Liver (tissue), 9 donors: ENCODE results near the gene PLS3. TPM values are rescaled to one million over a fixed set of nuclear protein-coding genes. Genes with fewer than 3 reads are reported as not detected.

ENCODE experiments used
- DNase-seq: peaks from one replicate; pipeline ENCODE4 v3.0.0-alpha.2; 2017; ENCODE audit warnings: low spot score
- H3K27ac ChIP-seq, 2 donors: one replicate each; pipeline ENCODE4 v1.7.0; 2013; ENCODE audit warnings: inconsistent platforms in 2 of 2, low read length in 2 of 2, control low read depth in 1 of 2, low read depth in 1 of 2, mild to moderate bottlenecking in 1 of 2
- H3K27me3 ChIP-seq, 4 donors: one replicate each; pipeline versions ENCODE4 v1.6.1 to v1.7.0; 2013; ENCODE audit warnings: low read length in 3 of 4, inconsistent platforms in 1 of 4, mild to moderate bottlenecking in 1 of 4, moderate library complexity in 1 of 4; ENCODE audit not compliant: control insufficient read depth in 4 of 4, insufficient read depth in 4 of 4
- H3K36me3 ChIP-seq, 4 donors: one replicate each; pipeline versions ENCODE4 v1.6.1 to v1.7.0; 2013; ENCODE audit warnings: low read length in 3 of 4, mild to moderate bottlenecking in 3 of 4, low read depth in 1 of 4, moderate library complexity in 1 of 4; ENCODE audit not compliant: control insufficient read depth in 4 of 4, insufficient read depth in 3 of 4
- H3K4me1 ChIP-seq, 4 donors: one replicate each; pipeline versions ENCODE4 v1.6.1 to v1.7.0; 2013; ENCODE audit warnings: low read length in 3 of 4, mild to moderate bottlenecking in 3 of 4, moderate library complexity in 1 of 4; ENCODE audit not compliant: control insufficient read depth in 4 of 4, insufficient read depth in 4 of 4
- H3K4me3 ChIP-seq, 3 donors: one replicate each; pipeline versions ENCODE4 v1.6.1 to v1.7.0; 2013; ENCODE audit warnings: low read length in 3 of 3, control low read depth in 1 of 3, low read depth in 1 of 3, mild to moderate bottlenecking in 1 of 3
- H3K9ac ChIP-seq, 2 donors: one replicate each; pipeline ENCODE4 v1.7.0; 2013; ENCODE audit warnings: low read length in 2 of 2, mild to moderate bottlenecking in 2 of 2, moderate library complexity in 2 of 2, control low read depth in 1 of 2, low read depth in 1 of 2
- H3K9me3 ChIP-seq, 4 donors: one replicate each; pipeline versions ENCODE4 v1.6.1 to v1.7.0; 2013; ENCODE audit warnings: low read length in 3 of 4; ENCODE audit not compliant: control insufficient read depth in 4 of 4
- CTCF ChIP-seq: fragments of 150-350 bp; IDR thresholded peaks from 2 replicates; pipeline ENCODE4 v1.5.1; 2017; ENCODE audit warnings: improper control_type of control experiment, low read depth, low read length; ENCODE audit not compliant: missing input control
- EGR1 ChIP-seq, 2 donors: IDR thresholded peaks; 2 replicates each; pipeline ENCODE4 v1.6.1; 2016 to 2018; ENCODE audit warnings: antibody characterized with exemption in 2 of 2, low read depth in 2 of 2
- FOXA1 ChIP-seq: IDR thresholded peaks from 2 replicates; pipeline ENCODE4 v1.6.1; 2016; ENCODE audit warnings: antibody characterized with exemption
- FOXA2 ChIP-seq: IDR thresholded peaks from 2 replicates; pipeline ENCODE4 v1.6.1; 2016; ENCODE audit warnings: antibody characterized with exemption
- GABPA ChIP-seq, 2 donors: IDR thresholded peaks in 1 of 2; conservative IDR thresholded peaks in 1 of 2; 2 replicates each; pipeline ENCODE4 v1.6.1; 2016; ENCODE audit warnings: antibody characterized with exemption in 2 of 2, mild to moderate bottlenecking in 1 of 2, moderate library complexity in 1 of 2
- HNF4A ChIP-seq, 2 donors: conservative IDR thresholded peaks; 2 replicates each; pipeline ENCODE4 v1.6.1; 2016; ENCODE audit warnings: antibody characterized with exemption in 2 of 2, mild to moderate bottlenecking in 2 of 2
- HNF4G ChIP-seq: IDR thresholded peaks from 2 replicates; pipeline ENCODE4 v1.6.1; 2016; ENCODE audit warnings: antibody characterized with exemption
- JUND ChIP-seq, 2 donors: IDR thresholded peaks; 2 replicates each; pipeline ENCODE4 v1.6.1; 2016; ENCODE audit warnings: antibody characterized with exemption in 2 of 2
- NR2F2 ChIP-seq: IDR thresholded peaks from 2 replicates; pipeline ENCODE4 v1.6.1; 2016; ENCODE audit warnings: antibody characterized with exemption
- RAD21 ChIP-seq, 2 donors: IDR thresholded peaks; 2 replicates each; pipeline ENCODE4 v1.6.1; 2016; ENCODE audit warnings: antibody characterized with exemption in 2 of 2, mild to moderate bottlenecking in 2 of 2
- RXRA ChIP-seq, 2 donors: IDR thresholded peaks; 2 replicates each; pipeline ENCODE4 v1.6.1; 2017 to 2018; ENCODE audit warnings: antibody characterized with exemption in 2 of 2, mild to moderate bottlenecking in 1 of 2
- SP1 ChIP-seq: IDR thresholded peaks from 2 replicates; pipeline ENCODE4 v1.6.1; 2018; ENCODE audit warnings: antibody characterized with exemption, mild to moderate bottlenecking
- TAF1 ChIP-seq: conservative IDR thresholded peaks from 2 replicates; pipeline ENCODE4 v1.6.1; 2016; ENCODE audit warnings: antibody characterized with exemption, mild to moderate bottlenecking
- YY1 ChIP-seq: IDR thresholded peaks from 2 replicates; pipeline ENCODE4 v1.6.1; 2016; ENCODE audit warnings: antibody characterized with exemption, mild to moderate bottlenecking
- WGBS: extraction: QIAGEN DNeasy Blood & Tissue Kit; methylation state at CpG from one replicate; pipeline ENCODE4 v1.1.7; 2013; 5-methylcytosine and 5-hydroxymethylcytosine counted together
- polyA plus RNA-seq, 2 donors: library from polyadenylated mRNA; stranded (reverse) in 1 of 2; unstranded in 1 of 2; fragments of 200-250 nt in 1 of 2; fragments of >200 nt in 1 of 2; fragmentation: Nextera tagmentation in 1 of 2; extraction: Ambion mirVana in 1 of 2; gene quantifications; one replicate each; pipeline versions ENCODE4 v1.2.1 to v1.2.3, GENCODE V29; 2013 to 2015
- total RNA-seq, 2 donors: library from RNA; depleted of rRNA; stranded (reverse); fragments of >200 nt; gene quantifications; one replicate each; pipeline ENCODE4 v1.2.3, GENCODE V29; 2014
- TF ChIP-seq, protein P1 (sequence below): IDR thresholded peaks from 2 replicates; pipeline ENCODE4 v1.6.1; 2016; ENCODE audit warnings: antibody characterized with exemption
- TF ChIP-seq, protein P2 (sequence below): IDR thresholded peaks from 2 replicates; pipeline ENCODE4 v1.6.1; 2016; ENCODE audit warnings: antibody characterized with exemption
- TF ChIP-seq, protein P3 (sequence below): IDR thresholded peaks from 2 replicates; pipeline ENCODE4 v1.6.1; 2016; ENCODE audit warnings: antibody characterized with exemption, mild to moderate bottlenecking
- TF ChIP-seq, protein P4 (sequence below): IDR thresholded peaks from 2 replicates; pipeline ENCODE4 v1.6.1; 2016; ENCODE audit warnings: antibody characterized with exemption
- donor health status: healthy.
- donor health status: healthy.
- donor health status: healthy.
- donor health status: healthy.
- donor health status: healthy.

PLS3 gene
- total and polyA plus RNA-seq, 4 donors, result 56.3 to 119 (median 71.6) TPM

DNA sequence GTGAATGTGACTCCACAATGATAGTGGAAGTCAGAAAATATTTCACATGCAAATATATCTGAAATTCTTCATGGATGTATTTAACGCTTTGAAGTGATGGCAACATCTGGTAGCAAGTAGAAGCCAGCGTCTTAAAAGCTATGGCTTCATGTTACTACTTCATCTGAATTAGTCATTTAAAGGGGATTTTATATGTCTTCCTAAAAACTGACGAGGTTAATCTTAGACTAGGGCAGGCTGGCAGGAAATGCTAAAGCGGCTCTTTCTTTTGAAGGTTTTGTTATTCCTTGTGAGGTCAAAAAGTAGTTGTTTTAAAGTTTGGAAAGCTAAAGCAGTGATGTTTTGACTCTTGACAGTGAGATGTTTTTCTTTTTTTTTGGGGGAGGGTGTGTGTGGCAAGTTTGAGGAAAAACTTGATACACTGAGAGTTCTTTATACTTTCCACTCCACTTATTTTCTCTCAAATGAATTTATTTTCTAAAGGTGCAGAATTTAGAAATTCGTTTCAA lies 22.6 kb downstream of the PLS3 start (continued):
- TF ChIP-seq HNF4G (no peak), HNF4A (conservative IDR thresholded peaks at IDR 0.05) (no peak), GABPA (IDR thresholded peaks at IDR 0.05 in 1 of 2, conservative IDR thresholded peaks at IDR 0.05 in 1 of 2) (no peak), TAF1 (no peak), JUND (IDR thresholded peaks at IDR 0.05) (no peak), FOXA2 (no peak), NR2F2 (no peak)
- TF ChIP-seq, protein P1, sequence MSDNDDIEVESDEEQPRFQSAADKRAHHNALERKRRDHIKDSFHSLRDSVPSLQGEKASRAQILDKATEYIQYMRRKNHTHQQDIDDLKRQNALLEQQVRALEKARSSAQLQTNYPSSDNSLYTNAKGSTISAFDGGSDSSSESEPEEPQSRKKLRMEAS, result no peak

GRCh38 chrX:115584696-115585095 lies 23.7 kb downstream of the PLS3 start:
- TF ChIP-seq, protein P2, sequence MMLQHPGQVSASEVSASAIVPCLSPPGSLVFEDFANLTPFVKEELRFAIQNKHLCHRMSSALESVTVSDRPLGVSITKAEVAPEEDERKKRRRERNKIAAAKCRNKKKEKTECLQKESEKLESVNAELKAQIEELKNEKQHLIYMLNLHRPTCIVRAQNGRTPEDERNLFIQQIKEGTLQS, result no peak
- TF ChIP-seq, protein P1, result no peak
- no peak for DNase-seq
- H3K4me3 ChIP-seq, result no peak overlapping the region
- peaks cover 0 to 36% (median 25%) of the 10 kb centered on the region in 4 donors for H3K4me1 ChIP-seq
- peak overlapping the region in 1 of 2 donors; percentile 31 for H3K27ac ChIP-seq
- H3K36me3 ChIP-seq, result no peaks in the 10 kb centered on the region
- no peak overlapping the region for H3K9ac ChIP-seq
- no peaks in the 10 kb centered on the region for H3K27me3 ChIP-seq
- H3K9me3 ChIP-seq, result no peaks in the 10 kb centered on the region
- 75% methylated on average over 2 of the region's 2 CpGs for whole genome bisulfite sequencing

DNA sequence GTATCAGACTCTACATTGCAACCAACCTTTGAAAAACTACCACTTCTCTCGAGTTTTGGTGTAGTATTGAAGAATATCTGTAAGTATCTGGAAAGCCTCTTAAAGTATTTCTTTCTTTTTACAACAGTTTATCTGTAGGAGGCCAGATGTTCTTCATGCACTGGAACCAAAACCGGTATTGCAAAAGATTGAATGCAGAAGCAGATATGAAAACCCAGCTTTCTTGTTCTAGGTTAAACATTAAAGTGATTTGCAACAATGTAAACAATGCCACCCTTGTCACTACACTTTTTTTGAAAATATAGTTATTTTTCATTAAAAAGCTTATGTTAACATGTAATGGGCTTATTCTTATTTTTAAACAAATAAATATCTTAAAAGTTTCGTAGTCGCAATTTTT lies 27.2 kb downstream of the PLS3 start:
- WGBS, result 24% methylated on average over 4 of the region's 4 CpGs
- no peak for DNase-seq
- H3K36me3 ChIP-seq, result no peaks in the 10 kb centered on the region
- no peak overlapping the region for H3K4me3 ChIP-seq
- TF ChIP-seq JUND (IDR thresholded peaks at IDR 0.05), result no peak
- TF ChIP-seq YY1, result no peak
- no peak for TF ChIP-seq NR2F2
- TF ChIP-seq RAD21 (IDR thresholded peaks at IDR 0.05), result no peak
- TF ChIP-seq HNF4A (conservative IDR thresholded peaks at IDR 0.05), result no peak
- TF ChIP-seq SP1, result no peak
- no peak for TF ChIP-seq FOXA2
- TF ChIP-seq CTCF, result no peak
- TF ChIP-seq GABPA (IDR thresholded peaks at IDR 0.05 in 1 of 2, conservative IDR thresholded peaks at IDR 0.05 in 1 of 2), result no peak
- TF ChIP-seq HNF4G, result no peak
- TF ChIP-seq RXRA (IDR thresholded peaks at IDR 0.05), result no peak
- no peak for TF ChIP-seq EGR1 (IDR thresholded peaks at IDR 0.05; ENCODE audit: low read depth in 2 of 2)
- no peak for TF ChIP-seq FOXA1
- no peak for TF ChIP-seq TAF1
- TF ChIP-seq, protein P3, sequence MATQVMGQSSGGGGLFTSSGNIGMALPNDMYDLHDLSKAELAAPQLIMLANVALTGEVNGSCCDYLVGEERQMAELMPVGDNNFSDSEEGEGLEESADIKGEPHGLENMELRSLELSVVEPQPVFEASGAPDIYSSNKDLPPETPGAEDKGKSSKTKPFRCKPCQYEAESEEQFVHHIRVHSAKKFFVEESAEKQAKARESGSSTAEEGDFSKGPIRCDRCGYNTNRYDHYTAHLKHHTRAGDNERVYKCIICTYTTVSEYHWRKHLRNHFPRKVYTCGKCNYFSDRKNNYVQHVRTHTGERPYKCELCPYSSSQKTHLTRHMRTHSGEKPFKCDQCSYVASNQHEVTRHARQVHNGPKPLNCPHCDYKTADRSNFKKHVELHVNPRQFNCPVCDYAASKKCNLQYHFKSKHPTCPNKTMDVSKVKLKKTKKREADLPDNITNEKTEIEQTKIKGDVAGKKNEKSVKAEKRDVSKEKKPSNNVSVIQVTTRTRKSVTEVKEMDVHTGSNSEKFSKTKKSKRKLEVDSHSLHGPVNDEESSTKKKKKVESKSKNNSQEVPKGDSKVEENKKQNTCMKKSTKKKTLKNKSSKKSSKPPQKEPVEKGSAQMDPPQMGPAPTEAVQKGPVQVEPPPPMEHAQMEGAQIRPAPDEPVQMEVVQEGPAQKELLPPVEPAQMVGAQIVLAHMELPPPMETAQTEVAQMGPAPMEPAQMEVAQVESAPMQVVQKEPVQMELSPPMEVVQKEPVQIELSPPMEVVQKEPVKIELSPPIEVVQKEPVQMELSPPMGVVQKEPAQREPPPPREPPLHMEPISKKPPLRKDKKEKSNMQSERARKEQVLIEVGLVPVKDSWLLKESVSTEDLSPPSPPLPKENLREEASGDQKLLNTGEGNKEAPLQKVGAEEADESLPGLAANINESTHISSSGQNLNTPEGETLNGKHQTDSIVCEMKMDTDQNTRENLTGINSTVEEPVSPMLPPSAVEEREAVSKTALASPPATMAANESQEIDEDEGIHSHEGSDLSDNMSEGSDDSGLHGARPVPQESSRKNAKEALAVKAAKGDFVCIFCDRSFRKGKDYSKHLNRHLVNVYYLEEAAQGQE, result no peak
- TF ChIP-seq, protein P1, result no peak
- TF ChIP-seq, protein P2, result no peak
- TF ChIP-seq, protein P4, sequence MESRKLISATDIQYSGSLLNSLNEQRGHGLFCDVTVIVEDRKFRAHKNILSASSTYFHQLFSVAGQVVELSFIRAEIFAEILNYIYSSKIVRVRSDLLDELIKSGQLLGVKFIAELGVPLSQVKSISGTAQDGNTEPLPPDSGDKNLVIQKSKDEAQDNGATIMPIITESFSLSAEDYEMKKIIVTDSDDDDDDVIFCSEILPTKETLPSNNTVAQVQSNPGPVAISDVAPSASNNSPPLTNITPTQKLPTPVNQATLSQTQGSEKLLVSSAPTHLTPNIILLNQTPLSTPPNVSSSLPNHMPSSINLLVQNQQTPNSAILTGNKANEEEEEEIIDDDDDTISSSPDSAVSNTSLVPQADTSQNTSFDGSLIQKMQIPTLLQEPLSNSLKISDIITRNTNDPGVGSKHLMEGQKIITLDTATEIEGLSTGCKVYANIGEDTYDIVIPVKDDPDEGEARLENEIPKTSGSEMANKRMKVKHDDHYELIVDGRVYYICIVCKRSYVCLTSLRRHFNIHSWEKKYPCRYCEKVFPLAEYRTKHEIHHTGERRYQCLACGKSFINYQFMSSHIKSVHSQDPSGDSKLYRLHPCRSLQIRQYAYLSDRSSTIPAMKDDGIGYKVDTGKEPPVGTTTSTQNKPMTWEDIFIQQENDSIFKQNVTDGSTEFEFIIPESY, result no peak
- no peaks in the 10 kb centered on the region for H3K27me3 ChIP-seq
- peaks cover 0 to 39% (median 31%) of the 10 kb centered on the region in 4 donors for H3K4me1 ChIP-seq
- no peak overlapping the region for H3K9ac ChIP-seq
- no peaks in the 10 kb centered on the region for H3K9me3 ChIP-seq
- H3K27ac ChIP-seq, result no peak overlapping the region
